ENCODE measurements around the gene MCTP2. TPM values are rescaled to one million over a fixed set of nuclear protein-coding genes. Genes with fewer than 3 reads are reported as not detected.

The MCTP2 gene
- total and polyA plus RNA-seq, 2 experiments from 2014 or later: 8.1 to 23.3 TPM

DNA sequence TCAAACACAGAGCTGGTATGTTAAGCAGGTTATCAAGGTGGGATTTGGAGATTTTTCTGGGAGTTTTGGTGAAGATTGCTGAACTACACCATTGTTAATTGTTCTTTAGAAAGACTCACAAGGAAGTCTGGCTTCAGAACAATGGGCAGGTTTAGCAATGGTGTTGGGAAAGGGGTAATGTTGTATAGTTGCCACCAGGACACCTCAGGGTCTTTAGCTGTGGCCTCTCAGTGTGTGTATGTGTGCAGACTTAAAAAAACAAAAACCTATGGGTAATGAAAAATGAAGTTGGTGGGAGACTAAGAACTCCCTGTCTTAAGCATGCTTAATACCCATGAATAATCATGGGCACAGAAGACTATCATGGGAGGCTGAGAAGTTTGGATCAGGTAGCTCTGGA lies 91.7 kb downstream of the MCTP2 start:
- no peaks in the 10 kb centered on the region for H3K9me3 ChIP-seq (ENCODE audit: low read depth)
- no peaks in the 10 kb centered on the region for H4K20me1 ChIP-seq (ENCODE audit: insufficient read depth, poor library complexity, severe bottlenecking)
- no peak overlapping the region for H2AFZ ChIP-seq
- H3K9me2 ChIP-seq (replicated peaks; ENCODE audit: insufficient read depth): no peaks in the 10 kb centered on the region
- no peak for TF ChIP-seq EZH2phosphoT487 (IDR thresholded peaks at IDR 0.05; ENCODE audit: low read depth, severe bottlenecking, unreplicated experiment)
- TF ChIP-seq CTCF (IDR thresholded peaks at IDR 0.05; ENCODE audit: poor library complexity): no peak
- TF ChIP-seq EZH2 (IDR thresholded peaks at IDR 0.05; ENCODE audit: borderline replicate concordance): no peak
- no peaks in the 10 kb centered on the region for H3K27me3 ChIP-seq
- no peaks in the 10 kb centered on the region for H3K79me2 ChIP-seq
- no peak for DNase-seq (ENCODE audit: low spot score)
- H3K36me3 ChIP-seq (replicated peaks; ENCODE audit: insufficient read depth, low read depth): no peaks in the 10 kb centered on the region
- H3K4me3 ChIP-seq: no peak overlapping the region
- H3K27ac ChIP-seq: peak overlapping the region; percentile 45
- no peaks in the 10 kb centered on the region for H3K4me1 ChIP-seq (ENCODE audit: insufficient read depth)
- H3K4me2 ChIP-seq: no peak overlapping the region

DNA sequence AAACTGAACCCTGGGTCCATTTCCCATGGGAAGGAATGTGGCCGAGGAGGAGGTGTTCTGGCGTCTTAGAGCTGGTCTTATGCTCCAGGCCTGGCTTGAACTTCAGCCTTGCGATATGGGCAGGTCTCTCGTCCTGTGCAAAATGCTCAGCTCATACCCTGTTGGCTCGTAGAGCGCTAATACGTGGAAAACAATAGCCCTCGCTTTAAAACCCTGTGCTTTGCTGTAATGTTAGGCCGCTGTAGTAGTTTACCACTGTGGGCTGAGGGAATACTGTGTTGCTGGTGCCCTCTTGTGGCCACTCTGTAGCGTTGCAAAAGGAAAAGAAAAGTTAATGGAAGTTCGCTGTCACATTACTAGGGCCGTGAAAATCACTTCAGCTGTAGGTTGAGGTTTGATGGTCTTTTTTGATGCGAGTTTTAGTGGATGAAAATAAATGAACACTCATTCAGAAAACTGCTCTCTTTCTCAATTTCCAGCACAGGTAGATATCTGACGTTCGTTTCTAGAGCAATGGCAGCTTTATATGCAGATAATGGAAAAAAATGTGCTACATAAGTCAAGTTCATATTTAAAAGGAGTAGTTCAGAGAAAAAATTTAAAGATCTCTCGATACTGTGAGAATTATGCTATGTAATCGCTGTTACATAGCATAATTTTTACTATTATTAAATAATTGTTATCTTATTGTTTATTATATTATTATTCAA lies 92.9 kb downstream of the MCTP2 start:
- TF ChIP-seq EZH2 (IDR thresholded peaks at IDR 0.05; ENCODE audit: borderline replicate concordance) (no peak), EZH2phosphoT487 (IDR thresholded peaks at IDR 0.05; ENCODE audit: low read depth, severe bottlenecking, unreplicated experiment) (no peak), CTCF (IDR thresholded peaks at IDR 0.05; ENCODE audit: poor library complexity) (peak; percentile 97)
- Histone ChIP-seq H3K4me3 (no peak overlapping the region), H2AFZ (peak overlapping the region; percentile 46), H3K27me3 (no peaks in the 10 kb centered on the region), H3K4me1 (ENCODE audit: insufficient read depth) (no peaks in the 10 kb centered on the region), H3K27ac (no peak overlapping the region), H3K36me3 (replicated peaks; ENCODE audit: insufficient read depth, low read depth) (no peaks in the 10 kb centered on the region), H3K79me2 (no peaks in the 10 kb centered on the region), H3K9me2 (replicated peaks; ENCODE audit: insufficient read depth) (no peaks in the 10 kb centered on the region), H4K20me1 (ENCODE audit: insufficient read depth, poor library complexity, severe bottlenecking) (no peaks in the 10 kb centered on the region), H3K4me2 (peak overlapping the region; percentile 16), H3K9me3 (ENCODE audit: low read depth) (no peaks in the 10 kb centered on the region)
- DNase-seq (ENCODE audit: low spot score): peak; percentile 74
- 28% methylated on average over 17 of the region's 17 CpGs for WGBS (ENCODE audit: low lambda C conversion rate, missing lambda C conversion rate)

- no peak for DNase-seq (ENCODE audit: low spot score)
- H3K9me3 ChIP-seq (ENCODE audit: low read depth): no peaks in the 10 kb centered on the region
Observed at GRCh38 chr15:94324835-94325767, 93.7 kb downstream of the MCTP2 start.

More at GRCh38 chr15:94324835-94325767, 93.7 kb downstream of the MCTP2 start:
- Histone ChIP-seq H3K27me3 (no peaks in the 10 kb centered on the region), H2AFZ (no peak overlapping the region), H4K20me1 (ENCODE audit: insufficient read depth, poor library complexity, severe bottlenecking) (no peaks in the 10 kb centered on the region), H3K4me3 (no peak overlapping the region), H3K9me2 (replicated peaks; ENCODE audit: insufficient read depth) (no peaks in the 10 kb centered on the region), H3K4me2 (no peak overlapping the region), H3K27ac (no peak overlapping the region), H3K79me2 (no peaks in the 10 kb centered on the region), H3K4me1 (ENCODE audit: insufficient read depth) (no peaks in the 10 kb centered on the region), H3K36me3 (replicated peaks; ENCODE audit: insufficient read depth, low read depth) (no peaks in the 10 kb centered on the region)
- WGBS (ENCODE audit: low lambda C conversion rate, missing lambda C conversion rate): 88% methylated on average over 15 of the region's 15 CpGs
- TF ChIP-seq CTCF (IDR thresholded peaks at IDR 0.05; ENCODE audit: poor library complexity) (no peak), EZH2phosphoT487 (IDR thresholded peaks at IDR 0.05; ENCODE audit: low read depth, severe bottlenecking, unreplicated experiment) (no peak), EZH2 (IDR thresholded peaks at IDR 0.05; ENCODE audit: borderline replicate concordance) (no peak)
